ENCODE results near the gene LMTK2. TPM values are rescaled to one million over a fixed set of nuclear protein-coding genes. Genes with fewer than 3 reads are reported as not detected.

The LMTK2 gene
- polyA plus RNA-seq, 1 donor from 2014 or later: 11.9 TPM

DNA sequence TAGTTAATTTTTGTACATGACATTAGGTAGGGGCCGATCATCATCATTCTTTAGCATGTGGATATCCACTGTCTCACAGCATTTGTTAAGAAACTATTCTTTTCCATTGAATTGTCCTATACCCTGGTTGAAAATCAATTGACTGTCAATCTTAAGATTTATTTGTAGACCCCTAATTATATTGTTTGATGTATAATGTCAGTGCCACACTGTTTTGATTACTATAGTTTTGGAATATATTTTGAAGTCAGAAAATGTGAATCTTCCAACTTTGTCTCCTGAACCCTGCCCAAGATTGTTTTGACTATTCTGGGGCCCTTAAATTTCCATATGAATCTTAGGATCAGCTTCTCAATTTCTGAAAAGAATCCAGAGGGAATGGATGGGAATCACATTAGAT, 6.6 kb upstream of the LMTK2 start:
- Histone ChIP-seq H2AFZ (ENCODE audit: low read depth, low read length) (no peak overlapping the region), H3K9me3 (ENCODE audit: low read length) (peaks cover 15% of the 10 kb centered on the region), H3K9me2 (ENCODE audit: insufficient read depth, low read length) (no peaks in the 10 kb centered on the region), H3K27me3 (ENCODE audit: insufficient read depth, low read depth, low read length) (no peaks in the 10 kb centered on the region), H3K4me2 (ENCODE audit: low read length) (no peak overlapping the region), H3K4me3 (ENCODE audit: low read length) (no peak overlapping the region), H3K9ac (ENCODE audit: low read length) (no peak overlapping the region), H3K36me3 (ENCODE audit: insufficient read depth, low read length) (no peaks in the 10 kb centered on the region), H4K20me1 (ENCODE audit: insufficient read depth) (no peaks in the 10 kb centered on the region), H3K27ac (ENCODE audit: low read length) (no peak overlapping the region), H3K79me2 (replicated peaks; ENCODE audit: insufficient read depth, low read length) (no peaks in the 10 kb centered on the region), H3F3A (ENCODE audit: insufficient read depth, low read length, poor library complexity, severe bottlenecking) (no peaks in the 10 kb centered on the region)
- TF ChIP-seq EZH2 (IDR thresholded peaks at IDR 0.05; ENCODE audit: borderline replicate concordance, insufficient read depth, low read length, poor library complexity, severe bottlenecking): no peak
- no peak for TF ChIP-seq MXI1 (conservative IDR thresholded peaks at IDR 0.05; ENCODE audit: poor library complexity, severe bottlenecking)
- no peak for TF ChIP-seq SMC3 (conservative IDR thresholded peaks at IDR 0.05; ENCODE audit: poor library complexity)
- no peak for TF ChIP-seq RAD21 (conservative IDR thresholded peaks at IDR 0.05)
- TF ChIP-seq TAF1 (IDR thresholded peaks at IDR 0.05; ENCODE audit: low read depth): no peak
- TF ChIP-seq, protein P1, sequence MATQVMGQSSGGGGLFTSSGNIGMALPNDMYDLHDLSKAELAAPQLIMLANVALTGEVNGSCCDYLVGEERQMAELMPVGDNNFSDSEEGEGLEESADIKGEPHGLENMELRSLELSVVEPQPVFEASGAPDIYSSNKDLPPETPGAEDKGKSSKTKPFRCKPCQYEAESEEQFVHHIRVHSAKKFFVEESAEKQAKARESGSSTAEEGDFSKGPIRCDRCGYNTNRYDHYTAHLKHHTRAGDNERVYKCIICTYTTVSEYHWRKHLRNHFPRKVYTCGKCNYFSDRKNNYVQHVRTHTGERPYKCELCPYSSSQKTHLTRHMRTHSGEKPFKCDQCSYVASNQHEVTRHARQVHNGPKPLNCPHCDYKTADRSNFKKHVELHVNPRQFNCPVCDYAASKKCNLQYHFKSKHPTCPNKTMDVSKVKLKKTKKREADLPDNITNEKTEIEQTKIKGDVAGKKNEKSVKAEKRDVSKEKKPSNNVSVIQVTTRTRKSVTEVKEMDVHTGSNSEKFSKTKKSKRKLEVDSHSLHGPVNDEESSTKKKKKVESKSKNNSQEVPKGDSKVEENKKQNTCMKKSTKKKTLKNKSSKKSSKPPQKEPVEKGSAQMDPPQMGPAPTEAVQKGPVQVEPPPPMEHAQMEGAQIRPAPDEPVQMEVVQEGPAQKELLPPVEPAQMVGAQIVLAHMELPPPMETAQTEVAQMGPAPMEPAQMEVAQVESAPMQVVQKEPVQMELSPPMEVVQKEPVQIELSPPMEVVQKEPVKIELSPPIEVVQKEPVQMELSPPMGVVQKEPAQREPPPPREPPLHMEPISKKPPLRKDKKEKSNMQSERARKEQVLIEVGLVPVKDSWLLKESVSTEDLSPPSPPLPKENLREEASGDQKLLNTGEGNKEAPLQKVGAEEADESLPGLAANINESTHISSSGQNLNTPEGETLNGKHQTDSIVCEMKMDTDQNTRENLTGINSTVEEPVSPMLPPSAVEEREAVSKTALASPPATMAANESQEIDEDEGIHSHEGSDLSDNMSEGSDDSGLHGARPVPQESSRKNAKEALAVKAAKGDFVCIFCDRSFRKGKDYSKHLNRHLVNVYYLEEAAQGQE (IDR thresholded peaks at IDR 0.05; ENCODE audit: borderline replicate concordance): no peak
- TF ChIP-seq, protein P2, sequence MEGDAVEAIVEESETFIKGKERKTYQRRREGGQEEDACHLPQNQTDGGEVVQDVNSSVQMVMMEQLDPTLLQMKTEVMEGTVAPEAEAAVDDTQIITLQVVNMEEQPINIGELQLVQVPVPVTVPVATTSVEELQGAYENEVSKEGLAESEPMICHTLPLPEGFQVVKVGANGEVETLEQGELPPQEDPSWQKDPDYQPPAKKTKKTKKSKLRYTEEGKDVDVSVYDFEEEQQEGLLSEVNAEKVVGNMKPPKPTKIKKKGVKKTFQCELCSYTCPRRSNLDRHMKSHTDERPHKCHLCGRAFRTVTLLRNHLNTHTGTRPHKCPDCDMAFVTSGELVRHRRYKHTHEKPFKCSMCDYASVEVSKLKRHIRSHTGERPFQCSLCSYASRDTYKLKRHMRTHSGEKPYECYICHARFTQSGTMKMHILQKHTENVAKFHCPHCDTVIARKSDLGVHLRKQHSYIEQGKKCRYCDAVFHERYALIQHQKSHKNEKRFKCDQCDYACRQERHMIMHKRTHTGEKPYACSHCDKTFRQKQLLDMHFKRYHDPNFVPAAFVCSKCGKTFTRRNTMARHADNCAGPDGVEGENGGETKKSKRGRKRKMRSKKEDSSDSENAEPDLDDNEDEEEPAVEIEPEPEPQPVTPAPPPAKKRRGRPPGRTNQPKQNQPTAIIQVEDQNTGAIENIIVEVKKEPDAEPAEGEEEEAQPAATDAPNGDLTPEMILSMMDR (IDR thresholded peaks at IDR 0.05; ENCODE audit: poor library complexity, severe bottlenecking): no peak
- TF ChIP-seq EP300 (conservative IDR thresholded peaks at IDR 0.05; ENCODE audit: poor library complexity, severe bottlenecking): no peak
- no peak for TF ChIP-seq POLR2AphosphoS5 (IDR thresholded peaks at IDR 0.05)

DNA sequence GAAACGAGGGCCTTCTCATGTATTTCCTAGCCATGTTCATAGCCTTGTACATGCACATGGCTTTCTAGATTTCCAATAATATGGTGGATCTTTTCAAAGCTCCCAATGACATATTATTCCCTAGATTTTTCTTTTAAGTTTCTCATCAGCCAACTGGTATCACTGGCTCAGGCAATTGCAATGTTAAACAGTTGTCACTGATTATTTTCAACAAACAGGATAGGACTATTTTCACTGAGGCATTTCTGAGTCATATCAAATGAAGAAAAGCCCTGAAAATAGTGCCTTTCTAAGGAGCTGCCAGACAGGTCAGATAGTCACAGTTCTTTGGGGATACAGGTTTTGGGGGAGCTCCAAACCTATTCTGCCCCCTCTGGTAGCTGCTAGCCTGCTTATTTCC, 4.5 kb upstream of the LMTK2 start:
- Histone ChIP-seq H3K79me2 (replicated peaks; ENCODE audit: insufficient read depth, low read length) (no peaks in the 10 kb centered on the region), H3F3A (ENCODE audit: insufficient read depth, low read length, poor library complexity, severe bottlenecking) (no peaks in the 10 kb centered on the region), H3K9me2 (ENCODE audit: insufficient read depth, low read length) (no peaks in the 10 kb centered on the region), H3K27me3 (ENCODE audit: insufficient read depth, low read depth, low read length) (no peaks in the 10 kb centered on the region), H3K9ac (ENCODE audit: low read length) (no peak overlapping the region), H2AFZ (ENCODE audit: low read depth, low read length) (no peak overlapping the region), H4K20me1 (ENCODE audit: insufficient read depth) (no peaks in the 10 kb centered on the region), H3K4me2 (ENCODE audit: low read length) (no peak overlapping the region), H3K9me3 (ENCODE audit: low read length) (peaks cover 14% of the 10 kb centered on the region), H3K27ac (ENCODE audit: low read length) (no peak overlapping the region), H3K36me3 (ENCODE audit: insufficient read depth, low read length) (no peaks in the 10 kb centered on the region), H3K4me3 (ENCODE audit: low read length) (no peak overlapping the region)
- TF ChIP-seq, protein P1 (IDR thresholded peaks at IDR 0.05; ENCODE audit: borderline replicate concordance): no peak
- no peak for TF ChIP-seq EZH2 (IDR thresholded peaks at IDR 0.05; ENCODE audit: borderline replicate concordance, insufficient read depth, low read length, poor library complexity, severe bottlenecking)
- no peak for TF ChIP-seq POLR2AphosphoS5 (IDR thresholded peaks at IDR 0.05)
- TF ChIP-seq TAF1 (IDR thresholded peaks at IDR 0.05; ENCODE audit: low read depth): no peak
- TF ChIP-seq SMC3 (conservative IDR thresholded peaks at IDR 0.05; ENCODE audit: poor library complexity): no peak
- TF ChIP-seq EP300 (conservative IDR thresholded peaks at IDR 0.05; ENCODE audit: poor library complexity, severe bottlenecking): no peak
- no peak for TF ChIP-seq MXI1 (conservative IDR thresholded peaks at IDR 0.05; ENCODE audit: poor library complexity, severe bottlenecking)
- TF ChIP-seq RAD21 (conservative IDR thresholded peaks at IDR 0.05): no peak
- TF ChIP-seq, protein P2 (IDR thresholded peaks at IDR 0.05; ENCODE audit: poor library complexity, severe bottlenecking): no peak

Data from neural cell (in vitro differentiated cells).